ENCODE measurements around the gene UBA52. TPM values are rescaled to one million over a fixed set of nuclear protein-coding genes. Genes with fewer than 3 reads are reported as not detected.

The UBA52 gene
- total and polyA plus RNA-seq, 2 of the 13 experiments (the other 11 are each of a cell fraction or from before 2014, with no cell fraction given) = 959 to 1,782 TPM

DNA sequence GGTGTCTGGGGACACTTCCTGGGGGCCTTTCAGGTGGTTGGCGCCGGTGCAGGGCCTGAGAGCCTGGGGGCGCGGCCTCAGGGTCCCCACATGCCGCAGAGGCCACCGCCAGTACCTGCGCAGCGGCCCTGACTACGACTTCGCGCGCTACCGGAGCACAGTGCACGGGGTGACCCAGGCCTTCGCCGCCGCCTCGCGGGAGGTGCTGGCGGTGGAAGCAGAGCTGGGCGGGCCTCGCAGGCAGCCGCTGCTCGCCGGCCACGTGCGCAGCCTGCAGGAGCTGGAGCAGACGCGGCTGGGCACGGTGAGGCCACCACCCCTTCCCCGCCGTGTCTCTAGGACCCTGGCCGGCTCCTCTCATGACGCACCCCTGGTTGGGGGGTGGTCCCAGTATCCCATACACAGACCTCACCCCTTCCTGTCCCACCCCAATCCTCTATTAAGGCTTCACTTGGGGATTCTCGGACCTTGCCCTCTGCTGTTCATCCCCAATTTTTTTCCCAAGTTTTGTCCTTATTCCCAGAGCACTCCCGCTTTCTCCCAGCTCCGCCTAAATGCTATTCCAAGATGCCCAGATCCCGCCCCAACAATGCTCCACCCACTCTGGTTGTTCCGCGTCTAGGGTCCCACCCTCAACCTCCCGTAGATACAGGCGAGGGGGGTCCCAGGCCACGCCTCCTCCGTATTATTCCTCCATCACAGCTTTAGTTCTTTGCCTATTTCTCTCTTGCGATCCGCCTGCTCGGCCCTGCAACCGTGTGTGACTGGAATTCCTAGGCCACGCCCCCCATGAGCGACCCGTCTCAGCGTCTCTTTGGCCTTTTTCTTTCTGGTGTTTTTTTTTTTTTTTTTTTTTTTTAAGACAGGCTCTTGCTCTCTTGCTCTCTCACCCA lies 18.0 kb downstream of the UBA52 start (continued):
- TF ChIP-seq, protein P1, sequence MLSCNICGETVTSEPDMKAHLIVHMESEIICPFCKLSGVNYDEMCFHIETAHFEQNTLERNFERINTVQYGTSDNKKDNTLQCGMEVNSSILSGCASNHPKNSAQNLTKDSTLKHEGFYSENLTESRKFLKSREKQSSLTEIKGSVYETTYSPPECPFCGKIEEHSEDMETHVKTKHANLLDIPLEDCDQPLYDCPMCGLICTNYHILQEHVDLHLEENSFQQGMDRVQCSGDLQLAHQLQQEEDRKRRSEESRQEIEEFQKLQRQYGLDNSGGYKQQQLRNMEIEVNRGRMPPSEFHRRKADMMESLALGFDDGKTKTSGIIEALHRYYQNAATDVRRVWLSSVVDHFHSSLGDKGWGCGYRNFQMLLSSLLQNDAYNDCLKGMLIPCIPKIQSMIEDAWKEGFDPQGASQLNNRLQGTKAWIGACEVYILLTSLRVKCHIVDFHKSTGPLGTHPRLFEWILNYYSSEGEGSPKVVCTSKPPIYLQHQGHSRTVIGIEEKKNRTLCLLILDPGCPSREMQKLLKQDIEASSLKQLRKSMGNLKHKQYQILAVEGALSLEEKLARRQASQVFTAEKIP (CRISPR knock-in tag; IDR thresholded peaks at IDR 0.05; ENCODE audit: borderline replicate concordance) = no peak
- TF ChIP-seq MAZ (IDR thresholded peaks at IDR 0.05; ENCODE audit: borderline replicate concordance, low read depth, low read length) (no peak), MAZ (CRISPR knock-in tag; IDR thresholded peaks at IDR 0.05; ENCODE audit: low read depth) (peak; percentile 76; the same call in 1 of the 2 replicates), ZFAT (CRISPR knock-in tag; conservative IDR thresholded peaks at IDR 0.05) (peak; percentile 89), SSRP1 (CRISPR knock-in tag; IDR thresholded peaks at IDR 0.05) (0 out of 2 replicates have a peak, but pooled peaks have one; percentile 2), JUND (CRISPR knock-in tag; IDR thresholded peaks at IDR 0.05) (peak; percentile 71; the same call in 1 of the 2 replicates), GMEB1 (CRISPR knock-in tag; IDR thresholded peaks at IDR 0.05; ENCODE audit: borderline replicate concordance) (no peak; the same call in 1 of the 2 replicates), CHD2 (IDR thresholded peaks at IDR 0.05; ENCODE audit: low read depth, low read length) (peak; percentile 78), ZNF761 (CRISPR knock-in tag; conservative IDR thresholded peaks at IDR 0.05) (no peak; the same call in 1 of the 2 replicates), JUNB (CRISPR knock-in tag; IDR thresholded peaks at IDR 0.05; ENCODE audit: borderline replicate concordance) (peak; percentile 53; the same call in 1 of the 2 replicates), SNAI1 (CRISPR knock-in tag; IDR thresholded peaks at IDR 0.05; ENCODE audit: borderline replicate concordance) (peak; percentile 73; the same call in 1 of the 2 replicates), ZNF615 (CRISPR knock-in tag; IDR thresholded peaks at IDR 0.05; ENCODE audit: borderline replicate concordance) (no peak), TCF7 (IDR thresholded peaks at IDR 0.05; ENCODE audit: low read depth) (no peak), ZEB1 (IDR thresholded peaks at IDR 0.05; ENCODE audit: insufficient replicate concordance, low read depth) (no peak), SETDB1 (CRISPR knock-in tag; IDR thresholded peaks at IDR 0.05; ENCODE audit: borderline replicate concordance) (no peak), ZNF121 (CRISPR knock-in tag; IDR thresholded peaks at IDR 0.05) (no peak; the same call in 1 of the 2 replicates), CBX1 (IDR thresholded peaks at IDR 0.05; ENCODE audit: low read depth) (peak; percentile 52), MED13 (CRISPR knock-in tag; IDR thresholded peaks at IDR 0.05) (peak; percentile 82; the same call in 1 of the 2 replicates), MEIS1 (CRISPR knock-in tag; IDR thresholded peaks at IDR 0.05; ENCODE audit: borderline replicate concordance) (no peak; the same call in 1 of the 2 replicates), CEBPZ (IDR thresholded peaks at IDR 0.05; ENCODE audit: low read length) (no peak)
- TF ChIP-seq, protein P2, sequence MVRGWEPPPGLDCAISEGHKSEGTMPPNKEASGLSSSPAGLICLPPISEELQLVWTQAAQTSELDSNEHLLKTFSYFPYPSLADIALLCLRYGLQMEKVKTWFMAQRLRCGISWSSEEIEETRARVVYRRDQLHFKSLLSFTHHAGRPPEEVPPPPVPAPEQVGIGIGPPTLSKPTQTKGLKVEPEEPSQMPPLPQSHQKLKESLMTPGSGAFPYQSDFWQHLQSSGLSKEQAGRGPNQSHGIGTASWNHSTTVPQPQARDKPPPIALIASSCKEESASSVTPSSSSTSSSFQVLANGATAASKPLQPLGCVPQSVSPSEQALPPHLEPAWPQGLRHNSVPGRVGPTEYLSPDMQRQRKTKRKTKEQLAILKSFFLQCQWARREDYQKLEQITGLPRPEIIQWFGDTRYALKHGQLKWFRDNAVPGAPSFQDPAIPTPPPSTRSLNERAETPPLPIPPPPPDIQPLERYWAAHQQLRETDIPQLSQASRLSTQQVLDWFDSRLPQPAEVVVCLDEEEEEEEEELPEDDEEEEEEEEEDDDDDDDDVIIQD (CRISPR knock-in tag; IDR thresholded peaks at IDR 0.05; ENCODE audit: low read depth) = no peak
